OCI-M1 (cell line): ENCODE results near the gene CCDC33.

ENCODE experiments used
- DNase-seq: peaks from one replicate; lab custom pipeline; 2025; lab: John Stamatoyannopoulos, UW

CCDC33 gene

GRCh38 chr15:74382004-74382816, 146.1 kb downstream of the CCDC33 start:
- peak; percentile 90 for DNase-seq

- DNase-seq = no peak
These were observed 147.2 kb downstream of the CCDC33 start for GRCh38 chr15:74383286-74383685.

- peak; percentile 22 for DNase-seq
These were observed 147.8 kb downstream of the CCDC33 start for GRCh38 chr15:74383695-74384565.

GRCh38 chr15:74384566-74384880, 148.4 kb downstream of the CCDC33 start:
- no peak for DNase-seq

- DNase-seq = peak; percentile 16
These were observed 148.9 kb downstream of the CCDC33 start for GRCh38 chr15:74384881-74385643.

GRCh38 chr15:74385733-74386132, 149.6 kb downstream of the CCDC33 start:
- no peak for DNase-seq
